Measurements from ENCODE around the gene DRAM2.
A peak's percentile ranks its signal among the peaks of the same experiment; 100 is the strongest.

Gene DRAM2

GRCh38 chr1:111129376-111129775 is 10.5 kb downstream of the DRAM2 start:
- no peaks in the 10 kb centered on the region; the same call in none of the 2 replicates for H3K36me3 ChIP-seq (ENCODE audit: control insufficient read depth, insufficient read depth, low read length)
- TF ChIP-seq CTCF (IDR thresholded peaks at IDR 0.05; ENCODE audit: insufficient read depth, low read length, poor library complexity, severe bottlenecking): no peak
- no peak for DNase-seq (ENCODE audit: extremely low read depth, insufficient read length)
- H3K4me3 ChIP-seq (replicated peaks; ENCODE audit: low read depth, low read length): no peak overlapping the region
- no peaks in the 10 kb centered on the region for H3K27me3 ChIP-seq (replicated peaks; ENCODE audit: control insufficient read depth, insufficient read depth, low read length)

- Histone ChIP-seq H3K36me3 (ENCODE audit: control insufficient read depth, insufficient read depth, low read length) (peaks cover 1% of the 10 kb centered on the region), H3K27me3 (replicated peaks; ENCODE audit: control insufficient read depth, insufficient read depth, low read length) (no peaks in the 10 kb centered on the region), H3K4me3 (replicated peaks; ENCODE audit: low read depth, low read length) (peak overlapping the region; percentile 11)
- DNase-seq (ENCODE audit: extremely low read depth, insufficient read length): peak; percentile 68
- TF ChIP-seq CTCF (IDR thresholded peaks at IDR 0.05; ENCODE audit: insufficient read depth, low read length, poor library complexity, severe bottlenecking): no peak
Measured at GRCh38 chr1:111127923-111128643, 11.8 kb downstream of the DRAM2 start.

- Histone ChIP-seq H3K27me3 (replicated peaks; ENCODE audit: control insufficient read depth, insufficient read depth, low read length) (no peaks in the 10 kb centered on the region), H3K36me3 (ENCODE audit: control insufficient read depth, insufficient read depth, low read length) (peaks cover 1% of the 10 kb centered on the region), H3K4me3 (replicated peaks; ENCODE audit: low read depth, low read length) (no peak overlapping the region)
- TF ChIP-seq CTCF (IDR thresholded peaks at IDR 0.05; ENCODE audit: insufficient read depth, low read length, poor library complexity, severe bottlenecking): no peak
- DNase-seq (ENCODE audit: extremely low read depth, insufficient read length): no peak
Measured at GRCh38 chr1:111126354-111126753, 13.5 kb downstream of the DRAM2 start.

DNA sequence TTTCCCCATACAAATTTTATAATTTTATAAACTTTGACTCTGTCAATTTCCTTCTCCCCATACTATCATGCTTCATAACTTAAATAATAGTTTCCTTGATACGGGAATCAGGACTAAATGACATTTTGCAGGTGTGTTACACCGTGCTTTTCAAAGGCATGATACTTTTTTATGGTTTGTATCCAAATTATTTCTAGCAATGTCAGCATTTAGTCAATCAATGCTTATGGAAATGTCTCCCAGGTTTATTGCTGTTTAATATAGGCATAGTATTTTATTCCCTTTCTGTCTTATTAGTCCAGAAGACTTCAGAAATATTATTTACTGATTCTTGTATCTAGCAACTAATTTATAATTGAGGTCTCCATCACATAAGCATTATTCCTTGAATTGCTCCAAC is 23.4 kb downstream of the DRAM2 start:
- H3K27me3 ChIP-seq (replicated peaks; ENCODE audit: control insufficient read depth, insufficient read depth, low read length): no peaks in the 10 kb centered on the region
- H3K36me3 ChIP-seq (ENCODE audit: control insufficient read depth, insufficient read depth, low read length): peaks cover 1% of the 10 kb centered on the region
- DNase-seq (ENCODE audit: extremely low read depth, insufficient read length): no peak
- no peak for TF ChIP-seq CTCF (IDR thresholded peaks at IDR 0.05; ENCODE audit: insufficient read depth, low read length, poor library complexity, severe bottlenecking)
- no peak overlapping the region for H3K4me3 ChIP-seq (replicated peaks; ENCODE audit: low read depth, low read length)

DNA sequence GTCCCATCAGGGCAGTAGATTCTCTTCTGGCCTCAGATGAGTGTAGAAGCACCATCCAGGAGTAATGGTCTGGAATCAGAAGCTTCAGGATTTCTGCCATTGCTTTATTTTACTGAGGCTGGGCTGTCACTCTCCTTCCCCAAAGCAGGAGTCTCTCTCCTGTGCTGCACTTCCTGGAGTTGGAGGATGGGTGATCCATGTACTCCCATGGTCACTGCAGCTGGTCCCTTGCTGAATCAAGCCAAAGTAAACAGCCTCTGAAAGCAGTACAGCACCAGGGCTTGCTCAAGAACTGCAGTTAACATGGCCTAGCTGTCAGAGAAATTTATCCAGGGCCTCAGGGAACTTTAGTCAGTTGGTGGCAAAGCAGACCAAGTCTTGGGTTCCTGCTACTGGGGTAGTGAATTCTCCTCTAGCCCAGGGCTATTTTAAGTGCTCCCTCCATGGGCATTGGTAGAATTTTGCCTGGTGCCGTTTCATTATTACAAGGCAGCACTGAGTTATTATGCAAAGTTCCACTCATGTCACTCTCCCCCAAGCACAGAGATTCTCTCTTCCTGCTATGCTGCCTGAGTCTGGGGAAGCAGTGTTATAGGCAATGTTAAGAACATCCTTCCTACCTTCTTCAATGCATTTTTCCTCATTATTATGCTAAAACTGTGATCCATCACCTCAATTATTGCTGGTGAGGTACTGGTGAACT is 29.5 kb downstream of the DRAM2 start:
- Histone ChIP-seq H3K27me3 (replicated peaks; ENCODE audit: control insufficient read depth, insufficient read depth, low read length) (no peaks in the 10 kb centered on the region), H3K4me3 (replicated peaks; ENCODE audit: low read depth, low read length) (no peak overlapping the region), H3K36me3 (ENCODE audit: control insufficient read depth, insufficient read depth, low read length) (peaks cover 1% of the 10 kb centered on the region; the same call in 1 of the 2 replicates)
- DNase-seq (ENCODE audit: extremely low read depth, insufficient read length): no peak
- TF ChIP-seq CTCF (IDR thresholded peaks at IDR 0.05; ENCODE audit: insufficient read depth, low read length, poor library complexity, severe bottlenecking): no peak
